HG03565 (cell line): Measurements from ENCODE around the gene NEUROG1.

ENCODE experiments used
- ATAC-seq: cut with Tn5 transposase; IDR thresholded peaks from one replicate; pipeline ENCODE4 v1.9.1; 2021; ENCODE audit warnings: mild to moderate bottlenecking, moderate library complexity; ENCODE audit not compliant: unreplicated experiment

The NEUROG1 gene

GRCh38 chr5:135535820-135536801 lies at the start of gene NEUROG1:
Gene NEUROG1, minus strand, starts transcription at chr5:135535964. Its CDS starts 274 bp downstream, at chr5:135535690.
- ATAC-seq: no peak

GRCh38 chr5:135584918-135585317 lies 49.2 kb upstream of the NEUROG1 start:
- no peak for ATAC-seq

DNA sequence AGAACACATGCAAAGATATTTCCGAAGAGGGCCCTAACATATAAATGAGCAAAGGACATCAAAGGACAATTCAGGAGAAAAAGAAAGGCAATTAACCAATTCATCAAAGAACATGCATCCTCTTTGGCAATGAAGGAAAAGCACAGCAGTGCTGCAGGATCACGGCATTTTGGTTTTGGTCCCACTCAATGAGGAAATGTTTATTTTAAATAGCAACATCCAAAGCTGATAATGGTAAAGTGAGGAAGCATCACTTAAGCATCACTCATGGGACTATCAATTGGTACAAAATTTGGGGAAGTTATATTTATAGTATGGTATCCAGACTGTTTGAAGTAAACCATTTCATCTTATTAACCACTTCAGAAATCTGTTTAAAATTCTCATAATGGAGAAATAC lies 48.5 kb upstream of the NEUROG1 start:
- ATAC-seq: no peak

DNA sequence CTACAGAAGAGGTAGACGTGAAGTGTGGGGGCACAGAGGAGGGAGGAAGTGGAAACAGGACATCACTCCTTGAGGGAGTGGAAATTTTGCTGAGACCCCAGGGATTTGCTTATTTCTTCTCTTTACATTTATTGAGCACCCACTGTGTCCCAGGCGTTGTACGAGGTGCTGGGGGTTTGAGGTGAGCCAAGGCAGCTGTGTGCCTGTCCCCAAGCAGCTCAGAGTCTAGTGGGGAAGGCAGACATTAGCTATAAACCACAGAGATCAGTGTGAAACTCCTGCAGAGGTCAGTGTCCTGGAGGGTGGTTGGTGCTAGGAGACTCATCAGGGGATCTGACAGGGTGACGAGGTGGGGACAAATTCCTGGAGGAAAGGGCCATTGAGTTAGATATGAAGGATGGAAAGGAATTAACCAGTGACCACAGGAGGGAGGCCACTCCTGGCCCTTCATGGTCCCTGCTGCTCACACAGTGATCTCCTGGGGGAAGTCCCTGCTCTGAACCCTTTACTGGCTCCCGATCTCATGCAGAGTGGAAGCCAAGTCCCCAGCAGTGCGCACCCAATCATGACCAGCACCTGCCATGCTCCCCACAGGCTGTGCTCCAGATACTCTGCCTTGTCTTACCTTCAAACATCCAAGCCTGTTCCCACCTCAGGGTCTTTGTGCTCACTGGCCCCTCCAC lies 46.5 kb upstream of the NEUROG1 start:
- no peak for ATAC-seq

DNA sequence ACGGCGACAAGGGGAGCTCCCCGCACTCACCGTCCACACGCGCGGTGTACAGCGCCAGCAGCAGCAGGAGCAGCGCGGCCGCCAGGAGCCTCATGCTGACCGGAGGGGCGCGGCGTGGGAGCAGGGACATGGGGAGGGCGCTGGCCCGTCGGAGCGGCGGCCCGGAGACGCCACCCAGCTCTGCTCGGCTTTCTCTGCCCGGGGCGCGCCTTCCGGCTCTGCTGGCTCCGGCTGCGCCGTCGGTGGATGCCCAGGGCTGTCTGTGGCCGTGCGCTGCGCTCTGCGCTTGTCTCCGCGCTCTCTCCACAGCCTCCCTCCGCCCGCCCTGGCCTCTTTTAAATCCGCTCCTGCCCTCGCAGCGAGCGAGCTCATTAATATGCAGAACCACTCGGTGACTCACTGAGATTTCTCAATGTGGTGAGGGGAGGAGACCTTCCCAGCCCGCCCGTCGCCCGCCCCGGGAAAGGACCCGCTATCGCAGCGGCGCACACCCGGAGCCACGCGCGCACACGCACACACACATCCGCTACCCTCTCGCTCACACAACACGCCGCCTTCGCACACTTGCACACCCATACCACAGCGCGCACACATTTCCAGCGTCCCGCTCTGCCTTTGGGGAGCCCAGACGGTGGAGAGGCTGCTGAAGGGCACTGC lies 43.0 kb upstream of the NEUROG1 start, which contains the start of gene CXCL14:
Gene CXCL14 (minus strand): TSS at position 307 of the 657 bp plus-strand sequence. CDS start 213 bp downstream, at position 94.
- ATAC-seq: no peak

- no peak for ATAC-seq
Measured at GRCh38 chr5:135578305-135578684, 42.5 kb upstream of the NEUROG1 start.

- ATAC-seq: no peak
Measured at GRCh38 chr5:135577421-135577820, 41.7 kb upstream of the NEUROG1 start.

GRCh38 chr5:135576075-135576599 lies 40.4 kb upstream of the NEUROG1 start:
- no peak for ATAC-seq

- no peak for ATAC-seq
Measured at GRCh38 chr5:135574493-135574892, 38.7 kb upstream of the NEUROG1 start.

GRCh38 chr5:135571902-135572301 lies 36.1 kb upstream of the NEUROG1 start:
- ATAC-seq: no peak

DNA sequence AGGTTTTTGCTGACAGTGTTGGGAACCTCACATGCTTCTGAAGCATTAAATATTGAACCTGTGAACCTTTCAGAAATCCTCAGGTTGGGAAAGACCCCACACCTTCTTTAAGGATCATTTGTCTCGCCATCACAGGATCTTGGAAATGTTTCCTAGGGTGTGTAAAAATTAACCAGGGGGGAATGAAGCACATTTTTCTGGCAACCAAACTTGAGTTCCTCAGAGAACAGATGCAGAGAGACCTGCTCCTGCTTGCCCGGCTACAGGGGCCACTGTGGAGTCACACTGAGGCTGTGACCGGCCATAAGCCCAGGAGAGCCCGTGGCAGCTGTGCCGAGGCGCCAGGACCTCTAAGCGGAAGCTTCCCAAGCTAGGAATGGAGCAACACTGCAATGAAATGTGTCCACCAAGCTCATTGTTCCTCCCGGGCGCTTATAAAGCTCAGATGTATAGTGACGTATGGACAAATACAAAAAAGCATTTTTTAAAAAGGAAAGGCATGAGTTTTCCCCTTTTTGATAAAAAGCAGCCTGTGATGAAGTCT lies 35.4 kb upstream of the NEUROG1 start:
- no peak for ATAC-seq

GRCh38 chr5:135570453-135570764 lies 34.6 kb upstream of the NEUROG1 start:
- ATAC-seq: no peak

DNA sequence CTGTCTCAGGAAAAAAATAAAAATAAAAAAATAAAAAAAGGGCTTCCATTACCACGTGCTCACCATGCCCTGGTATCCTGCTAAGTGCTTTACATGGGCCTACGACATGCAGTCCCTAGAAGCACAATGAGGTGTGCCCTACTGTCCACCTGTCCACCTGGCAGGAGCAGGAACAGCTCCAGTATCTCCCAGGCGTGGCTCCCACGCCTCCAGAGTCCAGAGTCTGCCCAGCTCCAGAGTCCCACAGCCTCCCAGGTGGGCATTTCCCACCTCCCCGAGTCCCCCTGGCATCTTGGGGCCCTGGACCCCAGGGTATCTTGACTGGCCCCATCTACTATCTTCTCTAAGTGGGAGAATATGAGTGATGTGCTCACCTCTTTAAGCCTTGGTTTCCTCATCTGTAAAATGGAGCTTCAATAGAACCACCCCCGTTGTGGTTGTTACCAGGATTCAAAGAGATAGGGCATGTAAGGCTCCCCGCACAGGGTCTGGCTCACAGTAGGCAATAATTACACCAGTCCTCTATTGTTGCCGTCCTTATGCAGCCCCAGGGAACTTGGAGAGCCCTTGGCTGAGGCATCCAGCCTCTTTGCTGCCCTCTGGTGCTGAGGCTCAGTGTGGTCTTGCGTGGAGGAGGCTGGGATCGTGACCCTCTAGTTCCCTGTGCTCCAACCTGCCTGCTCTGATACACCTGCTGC lies 34.1 kb upstream of the NEUROG1 start:
- no peak for ATAC-seq

DNA sequence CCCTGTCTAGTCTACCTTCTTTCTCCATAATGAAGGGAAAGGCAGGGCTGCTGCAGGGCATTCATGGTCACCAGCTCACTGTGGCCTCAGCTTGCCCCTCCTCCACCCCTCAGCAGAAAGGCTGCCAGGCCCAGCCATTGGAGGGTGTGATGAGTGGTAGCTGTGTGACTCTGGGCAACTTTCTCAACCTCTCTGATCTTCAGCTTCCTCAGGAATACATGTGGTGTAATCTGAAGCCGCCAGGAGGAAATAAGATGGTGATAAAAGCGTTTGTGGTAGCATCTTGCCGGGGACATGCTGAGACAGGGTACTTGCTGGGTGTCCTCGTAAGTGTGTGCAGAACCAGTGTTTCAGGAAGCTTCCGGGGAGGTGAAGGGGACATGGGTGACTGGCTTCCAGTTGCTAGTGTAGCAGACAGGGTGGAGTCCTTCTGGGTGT lies 33.2 kb upstream of the NEUROG1 start:
- ATAC-seq: no peak

- no peak for ATAC-seq
Measured at GRCh38 chr5:135568246-135568645, 32.5 kb upstream of the NEUROG1 start.

DNA sequence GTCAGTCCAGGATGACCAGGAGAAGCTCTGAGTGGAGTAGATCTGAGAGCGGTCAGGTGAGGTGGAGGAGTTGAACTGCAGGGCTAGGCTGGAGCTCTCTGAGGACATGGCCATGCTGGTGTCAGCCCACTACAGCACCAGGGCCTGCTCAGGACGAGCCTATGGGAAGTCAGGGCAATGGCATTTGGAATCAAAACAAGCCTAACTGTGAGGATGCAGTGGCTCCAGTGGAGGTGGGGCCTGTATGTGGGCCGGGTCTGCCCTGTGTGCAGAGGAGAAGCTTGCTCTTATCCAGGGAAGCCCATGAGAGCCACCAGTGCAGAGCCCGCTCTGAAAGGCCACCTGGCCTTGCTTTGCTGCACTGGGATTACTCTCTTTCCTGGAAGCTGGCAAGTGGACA lies 31.9 kb upstream of the NEUROG1 start:
- no peak for ATAC-seq

GRCh38 chr5:135566422-135567400 lies 30.9 kb upstream of the NEUROG1 start:
- no peak for ATAC-seq

- no peak for ATAC-seq
Measured at GRCh38 chr5:135565725-135566421, 30.1 kb upstream of the NEUROG1 start.

DNA sequence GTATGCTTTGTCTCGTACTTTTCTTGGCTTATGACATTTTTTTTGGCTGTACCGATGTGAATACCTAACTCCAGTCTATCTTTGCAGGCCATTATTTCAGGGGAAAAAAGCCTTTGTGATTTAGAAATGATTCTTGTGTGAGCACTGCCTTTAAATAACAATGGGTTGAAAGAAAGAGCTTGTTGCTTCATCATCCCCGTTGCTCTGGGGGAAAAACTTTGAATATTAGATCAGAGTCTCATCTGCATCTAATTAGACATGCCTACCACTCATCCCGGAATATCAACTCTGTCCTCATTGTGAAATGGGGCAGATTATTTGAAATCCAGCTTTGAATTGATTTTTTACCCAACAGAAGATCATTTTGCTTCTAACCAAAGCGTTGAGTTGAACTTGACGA lies 29.5 kb upstream of the NEUROG1 start:
- ATAC-seq: no peak
